ENCODE measurements around the gene ITGB1BP1.
A peak's percentile ranks its signal among the peaks of the same experiment; 100 is the strongest.

Gene ITGB1BP1

GRCh38 chr2:9422321-9423099 lies 818 bp downstream of the ITGB1BP1 start:
- Histone ChIP-seq H3K27me3 (ENCODE audit: control insufficient read depth, insufficient read depth, low read length) (no peaks in the 10 kb centered on the region), H3K4me1 (peaks cover 7% of the 10 kb centered on the region)
- no peak for TF ChIP-seq CTCF (IDR thresholded peaks at IDR 0.05)

GRCh38 chr2:9420495-9420894 lies 2.8 kb downstream of the ITGB1BP1 start:
- Histone ChIP-seq H3K27me3 (ENCODE audit: control insufficient read depth, insufficient read depth, low read length) (no peaks in the 10 kb centered on the region), H3K9ac (no peak overlapping the region), H3K79me2 (peaks cover 24% of the 10 kb centered on the region), H3K9me3 (ENCODE audit: control insufficient read depth, low read length) (no peaks in the 10 kb centered on the region), H3K36me3 (ENCODE audit: control insufficient read depth, insufficient read depth, low read length) (no peaks in the 10 kb centered on the region), H3K27ac (no peak overlapping the region), H3K4me1 (peaks cover 7% of the 10 kb centered on the region), H3K4me3 (ENCODE audit: low read depth, low read length) (no peak overlapping the region), H2AFZ (no peak overlapping the region), H3K4me2 (ENCODE audit: low read length) (no peak overlapping the region)
- no peak for TF ChIP-seq CTCF (IDR thresholded peaks at IDR 0.05)

More at GRCh38 chr2:9422321-9423099, 818 bp downstream of the ITGB1BP1 start:
- peak overlapping the region; percentile 84 for H3K4me3 ChIP-seq (ENCODE audit: low read depth, low read length)
- H3K9me3 ChIP-seq (ENCODE audit: control insufficient read depth, low read length): no peaks in the 10 kb centered on the region
- H3K36me3 ChIP-seq (ENCODE audit: control insufficient read depth, insufficient read depth, low read length): no peaks in the 10 kb centered on the region
- H2AFZ ChIP-seq: peak overlapping the region; percentile 71
- peak overlapping the region; percentile 10 for H3K9ac ChIP-seq
- H3K27ac ChIP-seq: peak overlapping the region; percentile 65
- peak overlapping the region; percentile 72 for H3K4me2 ChIP-seq (ENCODE audit: low read length)
- peaks cover 24% of the 10 kb centered on the region for H3K79me2 ChIP-seq

GRCh38 chr2:9419541-9419940 lies 3.8 kb downstream of the ITGB1BP1 start:
- H2AFZ ChIP-seq: no peak overlapping the region
- no peak overlapping the region for H3K9ac ChIP-seq
- H3K9me3 ChIP-seq (ENCODE audit: control insufficient read depth, low read length): no peaks in the 10 kb centered on the region
- peaks cover 24% of the 10 kb centered on the region for H3K79me2 ChIP-seq
- H3K27ac ChIP-seq: no peak overlapping the region
- TF ChIP-seq CTCF (IDR thresholded peaks at IDR 0.05): no peak
- H3K36me3 ChIP-seq (ENCODE audit: control insufficient read depth, insufficient read depth, low read length): no peaks in the 10 kb centered on the region
- H3K4me3 ChIP-seq (ENCODE audit: low read depth, low read length): no peak overlapping the region
- H3K4me2 ChIP-seq (ENCODE audit: low read length): no peak overlapping the region
- H3K27me3 ChIP-seq (ENCODE audit: control insufficient read depth, insufficient read depth, low read length): no peaks in the 10 kb centered on the region
- peaks cover 7% of the 10 kb centered on the region for H3K4me1 ChIP-seq

GRCh38 chr2:9418746-9419145 lies 4.6 kb downstream of the ITGB1BP1 start:
- no peak overlapping the region for H3K27ac ChIP-seq
- no peak for TF ChIP-seq CTCF (IDR thresholded peaks at IDR 0.05)
- no peaks in the 10 kb centered on the region for H3K36me3 ChIP-seq (ENCODE audit: control insufficient read depth, insufficient read depth, low read length)
- H2AFZ ChIP-seq: no peak overlapping the region
- H3K4me1 ChIP-seq: peaks cover 7% of the 10 kb centered on the region
- H3K79me2 ChIP-seq: peaks cover 24% of the 10 kb centered on the region
- H3K9ac ChIP-seq: no peak overlapping the region
- no peaks in the 10 kb centered on the region for H3K9me3 ChIP-seq (ENCODE audit: control insufficient read depth, low read length)
- H3K27me3 ChIP-seq (ENCODE audit: control insufficient read depth, insufficient read depth, low read length): no peaks in the 10 kb centered on the region
- no peak overlapping the region for H3K4me3 ChIP-seq (ENCODE audit: low read depth, low read length)
- no peak overlapping the region for H3K4me2 ChIP-seq (ENCODE audit: low read length)

GRCh38 chr2:9417725-9418124 lies 5.6 kb downstream of the ITGB1BP1 start:
- Histone ChIP-seq H3K4me2 (ENCODE audit: low read length) (no peak overlapping the region), H3K9me3 (ENCODE audit: control insufficient read depth, low read length) (no peaks in the 10 kb centered on the region), H3K4me1 (peaks cover 7% of the 10 kb centered on the region), H2AFZ (no peak overlapping the region), H3K27me3 (ENCODE audit: control insufficient read depth, insufficient read depth, low read length) (no peaks in the 10 kb centered on the region), H3K79me2 (peaks cover 23% of the 10 kb centered on the region), H3K4me3 (ENCODE audit: low read depth, low read length) (no peak overlapping the region), H3K36me3 (ENCODE audit: control insufficient read depth, insufficient read depth, low read length) (no peaks in the 10 kb centered on the region), H3K27ac (no peak overlapping the region), H3K9ac (no peak overlapping the region)
- TF ChIP-seq CTCF (IDR thresholded peaks at IDR 0.05): no peak

Data from parathyroid adenoma (tissue), 2 donors.